ENCODE measurements around the gene MSH5. TPM values are rescaled to one million over a fixed set of nuclear protein-coding genes. Genes with fewer than 3 reads are reported as not detected.

Gene MSH5
- total RNA-seq, 1 donor, result 9.6 TPM

Small RNAs within 50 kb of the gene (small RNA-seq; reads per million reads assigned to genes)
- not detected for gene LY6G6D
- not detected for gene MIR4646
- not detected for gene MSH5-SAPCD1
- gene RF00019, result not detected
- not detected for gene RNU6-850P
- not detected for gene SAPCD1

Other genes starting within 250 kb of the MSH5 start
- gene MICB, start 241.9 kb upstream of the MSH5 start, total RNA-seq, result 12.9 and 15.9 TPM in 2 replicates
- not detected in 2 replicates for gene MCCD1, start 211.0 kb upstream of the MSH5 start, total RNA-seq
- gene DDX39B, start 198.0 kb upstream of the MSH5 start, total RNA-seq, result 309 and 338 TPM in 2 replicates
- gene ATP6V1G2, start 193.4 kb upstream of the MSH5 start, total RNA-seq, result 3.4 and 5.7 TPM in 2 replicates
- gene NFKBIL1, start 192.4 kb upstream of the MSH5 start, total RNA-seq, result 23.2 and 33.2 TPM in 2 replicates
- gene LTA, start 167.7 kb upstream of the MSH5 start, total RNA-seq, result not detected in 2 replicates
- gene TNF, start 164.4 kb upstream of the MSH5 start, total RNA-seq, result 0.16 TPM in 1 of 2 replicates, not detected in the other
- gene LTB, start 157.6 kb upstream of the MSH5 start, total RNA-seq, result not detected in 2 replicates
- not detected in 2 replicates for gene LST1, start 153.7 kb upstream of the MSH5 start, total RNA-seq
- not detected in 2 replicates for gene NCR3, start 147.0 kb upstream of the MSH5 start, total RNA-seq
- gene AIF1, start 124.8 kb upstream of the MSH5 start, total RNA-seq, result not detected in 2 replicates
- gene PRRC2A, start 119.3 kb upstream of the MSH5 start, total RNA-seq, result 85.5 and 86.8 TPM in 2 replicates
- 203 and 221 TPM in 2 replicates for gene BAG6, start 87.3 kb upstream of the MSH5 start, total RNA-seq
- 0.65 and 1.2 TPM in 2 replicates for gene APOM, start 84.1 kb upstream of the MSH5 start, total RNA-seq
- 24.4 and 24.5 TPM in 2 replicates for gene C6orf47, start 79.2 kb upstream of the MSH5 start, total RNA-seq
- gene GPANK1, start 75.0 kb upstream of the MSH5 start, total RNA-seq, result 18.5 and 18.8 TPM in 2 replicates
- gene CSNK2B, start 73.9 kb upstream of the MSH5 start, total RNA-seq, result 117 and 141 TPM in 2 replicates
- gene LY6G5B, start 70.0 kb upstream of the MSH5 start, total RNA-seq, result 6.3 and 8.4 TPM in 2 replicates
- 0.16 TPM in 1 of 2 replicates, not detected in the other for gene LY6G5C, start 58.9 kb upstream of the MSH5 start, total RNA-seq
- 32.8 and 40.7 TPM in 2 replicates for gene ABHD16A, start 36.7 kb upstream of the MSH5 start, total RNA-seq
- gene LY6G6F, start 33.1 kb upstream of the MSH5 start, total RNA-seq, result not detected in 2 replicates
- gene LY6G6D, start 24.7 kb upstream of the MSH5 start, total RNA-seq, result not detected in 2 replicates
- not detected in 2 replicates for gene LY6G6C, start 18.3 kb upstream of the MSH5 start, total RNA-seq
- gene MPIG6B, start 16.6 kb upstream of the MSH5 start, total RNA-seq, result not detected in 2 replicates
- gene DDAH2, start 10.7 kb upstream of the MSH5 start, total RNA-seq, result 62.3 and 78.3 TPM in 2 replicates
- 499 and 664 TPM in 2 replicates for gene CLIC1, start 3.5 kb upstream of the MSH5 start, total RNA-seq
- 0.61 TPM in 1 of 2 replicates, not detected in the other for gene SAPCD1, start 22.7 kb downstream of the MSH5 start, total RNA-seq
- gene VWA7, start 37.3 kb downstream of the MSH5 start, total RNA-seq, result under 0.01 and 0.97 TPM in 2 replicates
- 48.5 and 60.0 TPM in 2 replicates for gene VARS1, start 55.7 kb downstream of the MSH5 start, total RNA-seq
- gene LSM2, start 67.0 kb downstream of the MSH5 start, total RNA-seq, result 15.1 and 19.4 TPM in 2 replicates
- 0.73 and 0.97 TPM in 2 replicates for gene HSPA1L, start 75.3 kb downstream of the MSH5 start, total RNA-seq
- 148 and 178 TPM in 2 replicates for gene HSPA1A, start 75.5 kb downstream of the MSH5 start, total RNA-seq
- 149 and 152 TPM in 2 replicates for gene HSPA1B, start 87.7 kb downstream of the MSH5 start, total RNA-seq
- gene NEU1, start 122.8 kb downstream of the MSH5 start, total RNA-seq, result 74.3 and 76.3 TPM in 2 replicates
- gene SLC44A4, start 139.0 kb downstream of the MSH5 start, total RNA-seq, result not detected in 2 replicates
- gene EHMT2, start 157.7 kb downstream of the MSH5 start, total RNA-seq, result 55.6 and 57.8 TPM in 2 replicates
- gene ZBTB12, start 162.1 kb downstream of the MSH5 start, total RNA-seq, result 2.3 and 4.4 TPM in 2 replicates
- gene C2, start 187.7 kb downstream of the MSH5 start, total RNA-seq, result 2.1 and 3.3 TPM in 2 replicates
- 13.5 and 31.3 TPM in 2 replicates for gene CFB, start 206.1 kb downstream of the MSH5 start, total RNA-seq
- 81.9 and 97.9 TPM in 2 replicates for gene NELFE, start 219.0 kb downstream of the MSH5 start, total RNA-seq
- gene SKIC2, start 219.2 kb downstream of the MSH5 start, total RNA-seq, result 47.5 and 61.8 TPM in 2 replicates
- gene DXO, start 232.1 kb downstream of the MSH5 start, total RNA-seq, result 21.1 and 21.3 TPM in 2 replicates
- 4.9 and 6.8 TPM in 2 replicates for gene C4A, start 242.1 kb downstream of the MSH5 start, total RNA-seq

Data from hair follicle dermal papilla cell (primary cell).